ENCODE measurements around the gene MORF4L1. TPM values are rescaled to one million over a fixed set of nuclear protein-coding genes. Genes with fewer than 3 reads are reported as not detected.

The MORF4L1 gene
- total and polyA plus RNA-seq, 2 experiments from 2014 or later = 520 to 571 TPM

DNA sequence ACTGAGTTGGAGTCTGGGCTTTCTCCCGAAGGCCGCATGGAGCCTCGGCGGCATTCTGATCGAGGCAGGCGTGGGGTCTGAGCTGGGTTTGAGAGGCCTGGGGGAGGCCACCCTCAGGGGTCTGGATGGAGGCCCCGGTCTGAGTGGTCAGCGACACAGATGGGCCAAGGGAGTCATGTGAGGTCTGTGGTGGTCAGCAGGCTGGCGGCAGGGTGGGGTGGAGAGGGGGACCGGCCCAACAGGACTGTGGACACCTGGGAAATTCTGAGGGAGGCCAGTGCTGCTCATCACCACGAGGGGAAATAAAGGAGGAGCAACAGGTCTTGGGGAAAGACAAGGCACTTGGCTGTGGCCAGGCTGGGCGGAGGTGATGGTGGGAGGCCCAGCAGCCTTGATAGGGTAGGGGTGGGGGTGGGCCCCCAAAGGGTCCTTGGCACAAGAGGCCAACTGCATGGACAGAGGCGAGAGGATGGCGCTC is 56.0 kb downstream of the MORF4L1 start (continued):
- TF ChIP-seq, protein P1, sequence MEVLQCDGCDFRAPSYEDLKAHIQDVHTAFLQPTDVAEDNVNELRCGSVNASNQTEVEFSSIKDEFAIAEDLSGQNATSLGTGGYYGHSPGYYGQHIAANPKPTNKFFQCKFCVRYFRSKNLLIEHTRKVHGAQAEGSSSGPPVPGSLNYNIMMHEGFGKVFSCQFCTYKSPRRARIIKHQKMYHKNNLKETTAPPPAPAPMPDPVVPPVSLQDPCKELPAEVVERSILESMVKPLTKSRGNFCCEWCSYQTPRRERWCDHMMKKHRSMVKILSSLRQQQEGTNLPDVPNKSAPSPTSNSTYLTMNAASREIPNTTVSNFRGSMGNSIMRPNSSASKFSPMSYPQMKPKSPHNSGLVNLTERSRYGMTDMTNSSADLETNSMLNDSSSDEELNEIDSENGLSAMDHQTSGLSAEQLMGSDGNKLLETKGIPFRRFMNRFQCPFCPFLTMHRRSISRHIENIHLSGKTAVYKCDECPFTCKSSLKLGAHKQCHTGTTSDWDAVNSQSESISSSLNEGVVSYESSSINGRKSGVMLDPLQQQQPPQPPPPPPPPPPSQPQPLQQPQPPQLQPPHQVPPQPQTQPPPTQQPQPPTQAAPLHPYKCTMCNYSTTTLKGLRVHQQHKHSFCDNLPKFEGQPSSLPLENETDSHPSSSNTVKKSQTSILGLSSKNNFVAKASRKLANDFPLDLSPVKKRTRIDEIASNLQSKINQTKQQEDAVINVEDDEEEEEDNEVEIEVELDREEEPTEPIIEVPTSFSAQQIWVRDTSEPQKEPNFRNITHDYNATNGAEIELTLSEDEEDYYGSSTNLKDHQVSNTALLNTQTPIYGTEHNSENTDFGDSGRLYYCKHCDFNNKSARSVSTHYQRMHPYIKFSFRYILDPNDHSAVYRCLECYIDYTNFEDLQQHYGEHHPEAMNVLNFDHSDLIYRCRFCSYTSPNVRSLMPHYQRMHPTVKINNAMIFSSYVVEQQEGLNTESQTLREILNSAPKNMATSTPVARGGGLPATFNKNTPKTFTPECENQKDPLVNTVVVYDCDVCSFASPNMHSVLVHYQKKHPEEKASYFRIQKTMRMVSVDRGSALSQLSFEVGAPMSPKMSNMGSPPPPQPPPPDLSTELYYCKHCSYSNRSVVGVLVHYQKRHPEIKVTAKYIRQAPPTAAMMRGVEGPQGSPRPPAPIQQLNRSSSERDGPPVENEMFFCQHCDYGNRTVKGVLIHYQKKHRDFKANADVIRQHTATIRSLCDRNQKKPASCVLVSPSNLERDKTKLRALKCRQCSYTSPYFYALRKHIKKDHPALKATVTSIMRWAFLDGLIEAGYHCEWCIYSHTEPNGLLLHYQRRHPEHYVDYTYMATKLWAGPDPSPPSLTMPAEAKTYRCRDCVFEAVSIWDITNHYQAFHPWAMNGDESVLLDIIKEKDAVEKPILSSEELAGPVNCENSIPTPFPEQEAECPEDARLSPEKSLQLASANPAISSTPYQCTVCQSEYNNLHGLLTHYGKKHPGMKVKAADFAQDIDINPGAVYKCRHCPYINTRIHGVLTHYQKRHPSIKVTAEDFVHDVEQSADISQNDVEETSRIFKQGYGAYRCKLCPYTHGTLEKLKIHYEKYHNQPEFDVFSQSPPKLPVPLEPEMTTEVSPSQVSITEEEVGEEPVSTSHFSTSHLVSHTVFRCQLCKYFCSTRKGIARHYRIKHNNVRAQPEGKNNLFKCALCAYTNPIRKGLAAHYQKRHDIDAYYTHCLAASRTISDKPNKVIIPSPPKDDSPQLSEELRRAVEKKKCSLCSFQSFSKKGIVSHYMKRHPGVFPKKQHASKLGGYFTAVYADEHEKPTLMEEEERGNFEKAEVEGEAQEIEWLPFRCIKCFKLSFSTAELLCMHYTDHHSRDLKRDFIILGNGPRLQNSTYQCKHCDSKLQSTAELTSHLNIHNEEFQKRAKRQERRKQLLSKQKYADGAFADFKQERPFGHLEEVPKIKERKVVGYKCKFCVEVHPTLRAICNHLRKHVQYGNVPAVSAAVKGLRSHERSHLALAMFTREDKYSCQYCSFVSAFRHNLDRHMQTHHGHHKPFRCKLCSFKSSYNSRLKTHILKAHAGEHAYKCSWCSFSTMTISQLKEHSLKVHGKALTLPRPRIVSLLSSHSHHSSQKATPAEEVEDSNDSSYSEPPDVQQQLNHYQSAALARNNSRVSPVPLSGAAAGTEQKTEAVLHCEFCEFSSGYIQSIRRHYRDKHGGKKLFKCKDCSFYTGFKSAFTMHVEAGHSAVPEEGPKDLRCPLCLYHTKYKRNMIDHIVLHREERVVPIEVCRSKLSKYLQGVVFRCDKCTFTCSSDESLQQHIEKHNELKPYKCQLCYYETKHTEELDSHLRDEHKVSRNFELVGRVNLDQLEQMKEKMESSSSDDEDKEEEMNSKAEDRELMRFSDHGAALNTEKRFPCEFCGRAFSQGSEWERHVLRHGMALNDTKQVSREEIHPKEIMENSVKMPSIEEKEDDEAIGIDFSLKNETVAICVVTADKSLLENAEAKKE (CRISPR knock-in tag; IDR thresholded peaks at IDR 0.05) = no peak
- no peak for TF ChIP-seq JUNB (IDR thresholded peaks at IDR 0.05; ENCODE audit: unreplicated experiment)
- TF ChIP-seq POLR2AphosphoS5 (IDR thresholded peaks at IDR 0.05; ENCODE audit: low read depth) = no peak

- no peaks in the 10 kb centered on the region for H4K20me1 ChIP-seq (replicated peaks; ENCODE audit: insufficient read depth)
- DNase-seq (ENCODE audit: low spot score) = no peak
- no peak for ATAC-seq
- H3K4me1 Mint-ChIP-seq = peaks cover 4% of the 10 kb centered on the region; the same call in 2 of the 3 replicates
- no peaks in the 10 kb centered on the region for H3K9me2 ChIP-seq (ENCODE audit: insufficient read depth)
- peaks cover 4% of the 10 kb centered on the region for H3K36me3 Mint-ChIP-seq (ENCODE audit: low read depth)
- no peak overlapping the region for H3K4me2 ChIP-seq
- no peaks in the 10 kb centered on the region; the same call in 2 of the 3 replicates for H3K9me3 Mint-ChIP-seq
- H3K27ac Mint-ChIP-seq = no peak overlapping the region
- H3K4me3 Mint-ChIP-seq = no peak overlapping the region
- no peak overlapping the region for H3K27ac ChIP-seq (ENCODE audit: low read depth)
- H3K27me3 Mint-ChIP-seq (ENCODE audit: insufficient read depth, low read depth, poor library complexity) = peaks cover 21% of the 10 kb centered on the region
- H3K79me2 ChIP-seq (replicated peaks; ENCODE audit: insufficient read depth) = no peaks in the 10 kb centered on the region
- H3K36me3 ChIP-seq (ENCODE audit: insufficient read depth) = no peaks in the 10 kb centered on the region
- no peaks in the 10 kb centered on the region for H3K27me3 ChIP-seq (ENCODE audit: insufficient read depth)
- H2AFZ ChIP-seq = no peak overlapping the region
- no peaks in the 10 kb centered on the region for H3F3A ChIP-seq (replicated peaks; ENCODE audit: low read depth)
- TF ChIP-seq EZH2phosphoT487 (IDR thresholded peaks at IDR 0.05; ENCODE audit: unreplicated experiment) (no peak), NANOG (IDR thresholded peaks at IDR 0.05; ENCODE audit: borderline replicate concordance) (no peak), ZNF114 (CRISPR knock-in tag; IDR thresholded peaks at IDR 0.05) (no peak)
- TF ChIP-seq, protein P1 (CRISPR knock-in tag; IDR thresholded peaks at IDR 0.05) = no peak
- H3K4me1 ChIP-seq (ENCODE audit: insufficient read depth) = no peaks in the 10 kb centered on the region
- H3K4me3 ChIP-seq = no peak overlapping the region
Measured at GRCh38 chr15:78929536-78930264, 57.0 kb downstream of the MORF4L1 start.

Measured in GM23338 (cell line).